ENCODE results near the gene SLC6A6. TPM values are rescaled to one million over a fixed set of nuclear protein-coding genes. Genes with fewer than 3 reads are reported as not detected.

The SLC6A6 gene
- total RNA-seq, 1 donor from 2014 or later: 3.8 TPM

DNA sequence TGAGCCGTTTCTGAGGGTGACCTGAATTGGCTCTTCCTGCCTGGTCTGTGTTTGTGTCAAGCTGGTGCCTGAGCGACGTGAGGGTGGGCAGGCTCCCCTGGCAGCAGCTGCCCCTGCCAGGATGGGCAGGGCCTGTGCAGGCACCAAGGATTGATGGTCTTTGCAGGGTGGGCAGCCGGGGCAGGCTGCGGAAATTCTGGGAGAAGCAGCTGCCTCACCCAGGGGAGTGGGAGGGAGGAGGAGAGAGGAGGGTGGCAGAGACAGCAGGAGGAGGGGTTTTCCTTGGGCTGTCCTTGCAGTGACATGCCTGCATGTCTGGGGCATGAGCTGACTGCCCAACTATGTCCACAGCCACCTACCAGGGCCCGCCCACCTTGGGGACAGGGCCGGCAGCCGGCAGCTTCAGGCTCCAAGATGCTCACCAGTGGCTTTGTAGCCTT is 27.9 kb upstream of the SLC6A6 start:
- TF ChIP-seq, protein P1, sequence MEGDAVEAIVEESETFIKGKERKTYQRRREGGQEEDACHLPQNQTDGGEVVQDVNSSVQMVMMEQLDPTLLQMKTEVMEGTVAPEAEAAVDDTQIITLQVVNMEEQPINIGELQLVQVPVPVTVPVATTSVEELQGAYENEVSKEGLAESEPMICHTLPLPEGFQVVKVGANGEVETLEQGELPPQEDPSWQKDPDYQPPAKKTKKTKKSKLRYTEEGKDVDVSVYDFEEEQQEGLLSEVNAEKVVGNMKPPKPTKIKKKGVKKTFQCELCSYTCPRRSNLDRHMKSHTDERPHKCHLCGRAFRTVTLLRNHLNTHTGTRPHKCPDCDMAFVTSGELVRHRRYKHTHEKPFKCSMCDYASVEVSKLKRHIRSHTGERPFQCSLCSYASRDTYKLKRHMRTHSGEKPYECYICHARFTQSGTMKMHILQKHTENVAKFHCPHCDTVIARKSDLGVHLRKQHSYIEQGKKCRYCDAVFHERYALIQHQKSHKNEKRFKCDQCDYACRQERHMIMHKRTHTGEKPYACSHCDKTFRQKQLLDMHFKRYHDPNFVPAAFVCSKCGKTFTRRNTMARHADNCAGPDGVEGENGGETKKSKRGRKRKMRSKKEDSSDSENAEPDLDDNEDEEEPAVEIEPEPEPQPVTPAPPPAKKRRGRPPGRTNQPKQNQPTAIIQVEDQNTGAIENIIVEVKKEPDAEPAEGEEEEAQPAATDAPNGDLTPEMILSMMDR (IDR thresholded peaks at IDR 0.05; ENCODE audit: insufficient read depth, low read length, poor library complexity, severe bottlenecking): no peak
- no peaks in the 10 kb centered on the region for H3K36me3 ChIP-seq (ENCODE audit: control insufficient read depth, insufficient read depth, low read length)
- H3K27me3 ChIP-seq (ENCODE audit: control insufficient read depth, insufficient read depth, low read length): no peaks in the 10 kb centered on the region
- H3K4me3 ChIP-seq (ENCODE audit: low read depth, low read length): no peak overlapping the region
- no peak for DNase-seq (ENCODE audit: low read depth)

DNA sequence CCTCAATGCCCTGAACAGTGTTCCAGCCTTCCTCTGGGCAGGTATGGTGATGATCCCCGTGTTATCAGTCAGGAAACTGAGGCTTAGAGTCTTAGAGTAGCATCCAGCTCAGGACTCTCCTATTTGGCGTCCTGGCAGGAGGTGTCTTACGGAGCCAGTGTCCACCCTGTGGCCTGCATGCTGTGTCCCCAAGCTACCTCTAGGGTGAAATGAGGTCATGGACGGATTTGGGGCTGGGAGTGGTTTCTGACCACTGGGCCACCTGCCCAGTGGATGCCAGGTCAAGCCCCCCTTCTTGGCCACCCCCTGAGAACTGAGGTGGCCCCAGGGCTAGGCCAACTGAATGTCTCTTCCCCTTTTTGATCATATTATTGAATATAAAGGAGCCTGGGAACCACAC is 27.2 kb upstream of the SLC6A6 start:
- no peak for DNase-seq (ENCODE audit: low read depth)
- no peaks in the 10 kb centered on the region for H3K36me3 ChIP-seq (ENCODE audit: control insufficient read depth, insufficient read depth, low read length)
- TF ChIP-seq, protein P1 (IDR thresholded peaks at IDR 0.05; ENCODE audit: insufficient read depth, low read length, poor library complexity, severe bottlenecking): no peak

GRCh38 chr3:14376348-14377043 is 25.9 kb upstream of the SLC6A6 start:
- Histone ChIP-seq H3K4me3 (ENCODE audit: low read depth, low read length) (no peak overlapping the region), H3K36me3 (ENCODE audit: control insufficient read depth, insufficient read depth, low read length) (no peaks in the 10 kb centered on the region), H3K27me3 (ENCODE audit: control insufficient read depth, insufficient read depth, low read length) (no peaks in the 10 kb centered on the region)
- DNase-seq (ENCODE audit: low read depth): no peak
- TF ChIP-seq, protein P1 (IDR thresholded peaks at IDR 0.05; ENCODE audit: insufficient read depth, low read length, poor library complexity, severe bottlenecking): no peak

More for the DNA sequence above, 27.2 kb upstream of the SLC6A6 start:
- Histone ChIP-seq H3K27me3 (ENCODE audit: control insufficient read depth, insufficient read depth, low read length) (no peaks in the 10 kb centered on the region), H3K4me3 (ENCODE audit: low read depth, low read length) (no peak overlapping the region)

DNA sequence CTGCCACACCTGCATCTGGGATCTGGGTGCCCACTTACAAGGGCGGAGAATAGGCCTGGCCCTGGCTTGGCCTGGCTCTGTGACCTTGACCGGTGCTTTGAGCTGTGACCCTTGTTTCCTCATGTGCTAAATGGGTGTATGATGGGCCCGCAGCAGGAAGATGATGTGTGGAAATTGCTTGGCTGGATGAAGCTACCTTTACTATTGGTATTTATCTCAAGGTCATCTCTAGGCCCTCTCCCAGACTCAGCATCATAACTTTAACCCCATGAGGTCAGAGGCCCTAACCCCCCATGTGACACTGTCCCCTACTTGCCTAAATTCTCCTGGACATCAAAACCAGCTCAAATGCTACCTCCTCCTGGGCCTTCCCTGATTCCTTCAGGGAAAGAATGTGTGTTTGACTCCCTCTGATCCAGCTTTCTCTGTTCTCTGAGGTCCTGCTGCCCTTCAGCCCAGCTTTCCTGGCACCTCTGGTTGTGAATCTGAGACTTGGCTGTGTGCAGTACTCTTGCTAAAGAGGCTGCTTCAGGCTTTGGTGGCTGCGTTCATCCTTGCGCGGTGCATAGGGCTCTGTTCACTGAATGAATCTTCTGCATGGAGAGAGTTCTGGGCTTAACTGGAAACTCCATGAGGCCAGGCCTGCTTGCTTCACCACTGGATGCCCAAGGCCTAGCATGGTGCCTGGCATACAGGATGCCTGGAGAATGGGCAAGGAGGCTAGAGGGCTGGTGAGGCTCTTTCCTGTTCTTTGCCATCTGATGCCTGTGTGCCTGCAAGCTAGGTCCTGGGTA is 25.2 kb upstream of the SLC6A6 start:
- DNase-seq (ENCODE audit: low read depth): no peak
- no peaks in the 10 kb centered on the region for H3K36me3 ChIP-seq (ENCODE audit: control insufficient read depth, insufficient read depth, low read length)
- TF ChIP-seq, protein P1 (IDR thresholded peaks at IDR 0.05; ENCODE audit: insufficient read depth, low read length, poor library complexity, severe bottlenecking): no peak
- no peaks in the 10 kb centered on the region for H3K27me3 ChIP-seq (ENCODE audit: control insufficient read depth, insufficient read depth, low read length)
- H3K4me3 ChIP-seq (ENCODE audit: low read depth, low read length): no peak overlapping the region

DNA sequence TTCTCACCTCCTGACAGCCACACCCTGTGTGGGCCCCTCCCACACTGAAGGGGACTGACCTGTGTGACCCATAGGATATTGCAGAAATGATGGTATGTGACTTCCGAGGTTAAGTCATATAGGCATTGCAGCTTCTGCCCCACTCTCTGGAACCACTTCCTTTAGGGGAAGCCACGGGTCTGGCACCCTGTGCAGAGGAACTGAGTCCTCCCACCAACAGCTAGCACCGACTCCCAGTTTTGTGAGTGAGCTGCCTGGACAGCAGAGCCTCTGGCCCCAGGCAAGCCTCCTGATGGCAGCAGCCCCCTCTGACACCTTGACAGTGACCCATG is 24.6 kb upstream of the SLC6A6 start:
- Histone ChIP-seq H3K4me3 (ENCODE audit: low read depth, low read length) (no peak overlapping the region), H3K36me3 (ENCODE audit: control insufficient read depth, insufficient read depth, low read length) (no peaks in the 10 kb centered on the region), H3K27me3 (ENCODE audit: control insufficient read depth, insufficient read depth, low read length) (no peaks in the 10 kb centered on the region)
- TF ChIP-seq, protein P1 (IDR thresholded peaks at IDR 0.05; ENCODE audit: insufficient read depth, low read length, poor library complexity, severe bottlenecking): no peak
- DNase-seq (ENCODE audit: low read depth): no peak
